CD8-positive, alpha-beta memory T cell (primary cell): ENCODE data around the gene RHBDD3. TPM values are rescaled to one million over a fixed set of nuclear protein-coding genes. Genes with fewer than 3 reads are reported as not detected.

ENCODE experiments used
- CTCF ChIA-PET: fragments of 350-600 bp; sonication (Branson Sonifier 250); formaldehyde crosslinking; loops from one replicate; lab custom pipeline; 2021; ENCODE audit warnings: antibody characterized with exemption; lab: Charles Lee
- POLR2A ChIA-PET: fragments of 350-600 bp; sonication (Branson Sonifier 250); formaldehyde crosslinking; loops from one replicate; lab custom pipeline; 2021; ENCODE audit warnings: antibody characterized with exemption; lab: Charles Lee
- DNase-seq, 5 donors: peaks; one replicate each; pipeline versions ENCODE4 v3.0.0 to v3.0.0-alpha.2; 2020 to 2022; ENCODE audit warnings: mixed read lengths in 1 of 5
- H3K27ac ChIP-seq: one replicate; pipeline ENCODE4 v1.7.0; 2013; ENCODE audit warnings: low read depth, mild to moderate bottlenecking, low read length, moderate library complexity
- H3K27me3 ChIP-seq: 2 replicates; pipeline ENCODE4 v1.7.0; 2013; ENCODE audit warnings: low read length, mild to moderate bottlenecking; ENCODE audit not compliant: insufficient read depth, poor library complexity, severe bottlenecking
- H3K36me3 ChIP-seq: 2 replicates; pipeline ENCODE4 v1.7.0; 2013; ENCODE audit warnings: mild to moderate bottlenecking, low read length, moderate library complexity; ENCODE audit not compliant: insufficient read depth
- H3K4me1 ChIP-seq: 2 replicates; pipeline ENCODE4 v1.7.0; 2013; ENCODE audit warnings: mild to moderate bottlenecking, low read length, moderate library complexity; ENCODE audit not compliant: insufficient read depth
- H3K4me3 ChIP-seq: 2 replicates; pipeline ENCODE4 v1.7.0; 2013; ENCODE audit warnings: mild to moderate bottlenecking, low read length
- H3K9me3 ChIP-seq: 2 replicates; pipeline ENCODE4 v1.7.0; 2013; ENCODE audit warnings: mild to moderate bottlenecking, low read length
- H3K27ac Mint-ChIP-seq, 8 donors: one replicate each; pipeline ENCODE4 v1.8.0; 2020 to 2021; ENCODE audit warnings: mixed read lengths in 8 of 8, mild to moderate bottlenecking in 6 of 8, inconsistent platforms in 3 of 8, moderate library complexity in 3 of 8
- H3K27me3 Mint-ChIP-seq, 2 donors: one replicate each; pipeline ENCODE4 v1.8.0; 2020 to 2021; ENCODE audit warnings: mixed read lengths in 2 of 2, mild to moderate bottlenecking in 1 of 2, moderate library complexity in 1 of 2
- H3K36me3 Mint-ChIP-seq, 3 donors: one replicate each; pipeline ENCODE4 v1.8.0; 2020 to 2021; ENCODE audit warnings: mixed read lengths in 3 of 3, inconsistent platforms in 1 of 3, mild to moderate bottlenecking in 1 of 3
- H3K4me1 Mint-ChIP-seq, 3 donors: one replicate each; pipeline ENCODE4 v1.8.0; 2020 to 2021; ENCODE audit warnings: mixed read lengths in 3 of 3, inconsistent platforms in 1 of 3, mild to moderate bottlenecking in 1 of 3
- H3K4me3 Mint-ChIP-seq, 7 donors: one replicate each; pipeline ENCODE4 v1.8.0; 2020 to 2021; ENCODE audit warnings: mixed read lengths in 7 of 7, mild to moderate bottlenecking in 6 of 7, moderate library complexity in 4 of 7, inconsistent platforms in 2 of 7
- H3K9me3 Mint-ChIP-seq, 5 donors: one replicate each; pipeline ENCODE4 v1.8.0; 2020 to 2022; ENCODE audit warnings: mixed read lengths in 5 of 5, mild to moderate bottlenecking in 3 of 5, moderate library complexity in 2 of 5, inconsistent platforms in 1 of 5
- polyA plus RNA-seq: library from polyadenylated mRNA; unstranded; fragments of 300-500 nt; fragmentation: Illumina TruSeq; gene quantifications from one replicate; pipeline ENCODE4 v1.2.3, GENCODE V29; 2021
- total RNA-seq, 2 experiments: library from RNA; stranded (reverse); gene quantifications; one replicate each; pipeline ENCODE4 v1.2.3, GENCODE V29; 2021

The RHBDD3 gene
- total and polyA plus RNA-seq, 3 experiments from 2014 or later = 10.4 to 41.0 (median 37.9) TPM

- Mint-ChIP-seq H3K36me3 (peaks cover 0 to 25% (median 0%) of the 10 kb centered on the region in 3 donors), H3K9me3 (no peaks in the 10 kb centered on the region), H3K4me1 (peaks cover 29 to 34% (median 31%) of the 10 kb centered on the region in 3 donors), H3K27ac (no peak overlapping the region), H3K27me3 (peaks cover 0 to 2% of the 10 kb centered on the region in 2 donors), H3K4me3 (peak overlapping the region in 1 of 7 donors; percentile 100)
- Histone ChIP-seq H3K27ac (no peak overlapping the region), H3K4me3 (no peak overlapping the region), H3K9me3 (no peaks in the 10 kb centered on the region), H3K4me1 (peaks cover 24% of the 10 kb centered on the region), H3K36me3 (no peaks in the 10 kb centered on the region), H3K27me3 (no peaks in the 10 kb centered on the region)
- DNase-seq = no peak
- ChIA-PET CTCF (no interaction called here), POLR2A (no interaction called here)
These were observed 2.5 kb downstream of the RHBDD3 start for GRCh38 chr22:29265305-29265704.

DNA sequence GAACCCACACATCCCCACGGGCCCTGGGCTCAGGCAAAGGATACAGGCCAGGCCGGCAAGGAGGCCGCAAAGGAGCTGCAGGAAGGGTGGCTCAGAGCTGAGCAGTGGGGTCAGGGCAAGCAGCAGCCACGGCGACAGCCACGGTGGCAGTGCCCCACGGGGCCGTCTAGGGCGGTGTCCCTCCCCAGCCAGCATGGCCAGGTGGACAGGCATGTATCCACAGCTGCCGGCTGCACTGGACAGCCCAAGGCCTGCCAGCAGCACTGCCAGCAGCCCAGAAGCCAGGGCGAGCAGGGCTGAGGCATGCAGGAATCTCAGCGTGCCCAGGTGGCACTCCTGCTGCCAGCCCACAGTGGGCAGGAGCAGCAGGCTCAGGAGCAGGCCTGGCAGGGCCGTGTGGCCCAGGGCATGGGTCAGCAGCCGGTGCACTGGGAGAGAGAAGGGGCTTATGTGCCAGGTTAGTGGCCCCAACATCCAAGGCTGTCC lies 3.9 kb downstream of the RHBDD3 start:
- no peak overlapping the region for H3K4me3 ChIP-seq
- H3K27ac ChIP-seq = no peak overlapping the region
- peaks cover 0 to 1% (median 0%) of the 10 kb centered on the region in 5 donors for H3K9me3 Mint-ChIP-seq
- peaks cover 14 to 20% (median 16%) of the 10 kb centered on the region in 3 donors for H3K4me1 Mint-ChIP-seq
- ChIA-PET POLR2A (no interaction called here), CTCF (no interaction called here)
- no peaks in the 10 kb centered on the region for H3K9me3 ChIP-seq
- no peaks in the 10 kb centered on the region for H3K36me3 ChIP-seq
- H3K27ac Mint-ChIP-seq = no peak overlapping the region
- H3K27me3 ChIP-seq = no peaks in the 10 kb centered on the region
- H3K4me3 Mint-ChIP-seq = no peak overlapping the region
- H3K36me3 Mint-ChIP-seq = peaks cover 0 to 15% (median 0%) of the 10 kb centered on the region in 3 donors
- peaks cover 0 to 2% of the 10 kb centered on the region in 2 donors for H3K27me3 Mint-ChIP-seq
- H3K4me1 ChIP-seq = peaks cover 14% of the 10 kb centered on the region
- DNase-seq = no peak

DNA sequence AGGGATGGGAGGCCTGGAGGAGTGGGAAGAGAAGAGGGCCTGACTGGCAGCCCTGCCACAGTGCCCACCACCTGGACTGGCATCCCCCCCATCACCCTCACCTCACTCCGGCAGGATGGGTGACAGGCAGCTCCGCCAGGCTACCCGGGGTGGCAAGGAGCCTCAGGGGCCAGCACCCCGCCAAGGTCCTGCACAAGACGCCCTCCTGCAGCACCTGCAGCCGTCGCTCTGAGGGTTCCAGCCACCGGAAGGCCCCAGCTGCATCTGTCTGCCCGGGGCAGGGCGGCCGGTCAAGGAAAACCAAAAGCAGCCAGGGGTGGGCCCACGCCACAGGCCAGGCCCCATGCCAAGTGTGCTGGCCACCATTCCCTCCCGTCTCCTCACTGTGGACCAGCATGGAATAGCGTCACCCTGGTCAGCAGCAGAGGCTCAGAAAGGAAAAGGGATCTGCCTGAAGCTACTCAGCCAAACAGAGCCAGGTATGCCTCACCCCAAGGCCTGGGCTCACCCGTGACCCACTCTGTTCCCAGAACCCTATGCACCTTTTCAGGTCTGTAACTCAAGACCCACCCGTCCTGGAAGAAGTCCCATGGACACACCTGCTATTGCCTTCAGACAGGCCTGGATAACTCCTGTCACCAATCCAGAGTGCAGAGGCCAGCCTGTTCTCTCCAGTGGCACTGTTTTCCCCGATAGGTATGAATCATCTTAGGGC lies 7.0 kb downstream of the RHBDD3 start:
- Mint-ChIP-seq H3K27ac (no peak overlapping the region), H3K4me3 (no peak overlapping the region), H3K36me3 (peaks cover 0 to 5% (median 0%) of the 10 kb centered on the region in 3 donors), H3K4me1 (no peaks in the 10 kb centered on the region), H3K9me3 (peaks cover 0 to 1% (median 0%) of the 10 kb centered on the region in 5 donors), H3K27me3 (no peaks in the 10 kb centered on the region)
- H3K27me3 ChIP-seq = no peaks in the 10 kb centered on the region
- CTCF ChIA-PET = interaction anchor here (1.8 kb wide), 1 partner anchor 15 kb away, joined by 6 read pairs; no protein-coding TSS in a partner anchor
- H3K36me3 ChIP-seq = no peaks in the 10 kb centered on the region
- H3K9me3 ChIP-seq = no peaks in the 10 kb centered on the region
- no peak overlapping the region for H3K4me3 ChIP-seq
- no peak for DNase-seq
- H3K4me1 ChIP-seq = no peaks in the 10 kb centered on the region
- POLR2A ChIA-PET = interaction anchor here (0.6 kb wide), 1 partner anchor 15 kb away, joined by 3 read pairs; no protein-coding TSS in a partner anchor
- no peak overlapping the region for H3K27ac ChIP-seq

GRCh38 chr22:29260031-29260560 lies 7.7 kb downstream of the RHBDD3 start:
- POLR2A ChIA-PET = interaction anchor here (0.6 kb wide), 1 partner anchor 8 kb away, joined by 4 read pairs; the partner anchor contains the start of gene EWSR1
- no peaks in the 10 kb centered on the region for H3K4me1 ChIP-seq
- Mint-ChIP-seq H3K4me3 (no peak overlapping the region), H3K9me3 (peaks cover 0 to 1% (median 0%) of the 10 kb centered on the region in 5 donors), H3K27me3 (no peaks in the 10 kb centered on the region), H3K4me1 (no peaks in the 10 kb centered on the region), H3K36me3 (peaks cover 0 to 5% (median 0%) of the 10 kb centered on the region in 3 donors), H3K27ac (no peak overlapping the region)
- H3K4me3 ChIP-seq = no peak overlapping the region
- H3K36me3 ChIP-seq = no peaks in the 10 kb centered on the region
- CTCF ChIA-PET = no interaction called here
- no peak overlapping the region for H3K27ac ChIP-seq
- DNase-seq = no peak
- no peaks in the 10 kb centered on the region for H3K27me3 ChIP-seq
- H3K9me3 ChIP-seq = no peaks in the 10 kb centered on the region

DNA sequence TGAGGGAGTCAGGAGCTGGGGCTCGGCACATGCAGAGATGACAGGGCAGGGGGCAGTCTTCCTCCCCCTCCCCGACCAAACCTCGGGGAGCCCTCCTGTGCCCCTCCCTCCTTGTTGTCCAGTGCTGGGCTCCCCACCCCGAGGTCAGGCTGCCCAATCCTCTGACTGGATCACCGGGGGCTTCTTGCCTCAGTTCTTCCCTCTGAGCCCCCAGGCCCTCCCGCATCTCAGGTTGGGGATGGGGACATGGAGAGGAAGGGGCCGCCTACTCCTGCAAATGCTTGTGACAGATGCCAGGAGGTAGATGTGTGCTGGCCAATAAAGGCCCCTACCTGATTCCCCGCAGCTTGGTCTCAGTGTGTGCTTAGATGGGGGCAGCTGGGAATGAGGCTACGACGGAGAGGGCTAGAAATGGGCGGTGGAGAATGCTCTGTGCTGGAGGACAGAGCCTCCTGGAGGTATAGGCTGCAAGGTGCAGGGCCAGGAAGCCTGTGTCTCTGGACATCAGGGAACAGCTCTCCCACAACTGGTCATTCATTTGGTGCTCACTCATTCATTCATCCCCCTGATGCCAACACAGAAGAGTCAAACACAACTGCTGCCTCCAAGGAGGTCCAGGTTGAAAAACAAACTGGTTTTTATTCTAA lies 8.4 kb downstream of the RHBDD3 start:
- peaks cover 0 to 4% (median 0%) of the 10 kb centered on the region in 3 donors for H3K36me3 Mint-ChIP-seq
- CTCF ChIA-PET = no interaction called here
- Histone ChIP-seq H3K27ac (no peak overlapping the region), H3K36me3 (no peaks in the 10 kb centered on the region), H3K9me3 (no peaks in the 10 kb centered on the region), H3K4me3 (no peak overlapping the region), H3K4me1 (no peaks in the 10 kb centered on the region), H3K27me3 (no peaks in the 10 kb centered on the region)
- no peak for DNase-seq
- POLR2A ChIA-PET = interaction anchor here (0.6 kb wide), 1 partner anchor 9 kb away, joined by 4 read pairs; the partner anchor contains the start of gene EWSR1
- peaks cover 0 to 1% of the 10 kb centered on the region in 2 donors for H3K27me3 Mint-ChIP-seq
- no peak overlapping the region for H3K27ac Mint-ChIP-seq
- peaks cover 0 to 1% (median 0%) of the 10 kb centered on the region in 5 donors for H3K9me3 Mint-ChIP-seq
- no peaks in the 10 kb centered on the region for H3K4me1 Mint-ChIP-seq
- H3K4me3 Mint-ChIP-seq = no peak overlapping the region

- H3K27ac Mint-ChIP-seq = peak overlapping the region in 1 of 8 donors; percentile 29
- CTCF ChIA-PET = no interaction called here
These were observed 9.2 kb downstream of the RHBDD3 start for GRCh38 chr22:29258407-29259252.

GRCh38 chr22:29257751-29258181 lies 10.0 kb downstream of the RHBDD3 start:
- Histone ChIP-seq H3K27me3 (no peaks in the 10 kb centered on the region), H3K36me3 (no peaks in the 10 kb centered on the region), H3K9me3 (no peaks in the 10 kb centered on the region), H3K4me3 (no peak overlapping the region), H3K27ac (no peak overlapping the region), H3K4me1 (no peaks in the 10 kb centered on the region)
- Mint-ChIP-seq H3K36me3 (peaks cover 0 to 2% (median 0%) of the 10 kb centered on the region in 3 donors), H3K4me1 (no peaks in the 10 kb centered on the region), H3K27me3 (peaks cover 1 to 4% of the 10 kb centered on the region in 2 donors), H3K4me3 (no peak overlapping the region), H3K27ac (no peak overlapping the region), H3K9me3 (peaks cover 0 to 1% (median 0%) of the 10 kb centered on the region in 5 donors)
- CTCF ChIA-PET = no interaction called here
- POLR2A ChIA-PET = no interaction called here
- DNase-seq = no peak

More at GRCh38 chr22:29258407-29259252, 9.2 kb downstream of the RHBDD3 start:
- H3K9me3 ChIP-seq = no peaks in the 10 kb centered on the region
- H3K4me3 Mint-ChIP-seq = no peak overlapping the region
- no peak overlapping the region for H3K27ac ChIP-seq
- peaks cover 0 to 1% (median 0%) of the 10 kb centered on the region in 5 donors for H3K9me3 Mint-ChIP-seq
- DNase-seq = no peak
- no peaks in the 10 kb centered on the region for H3K4me1 Mint-ChIP-seq
- no peaks in the 10 kb centered on the region for H3K27me3 ChIP-seq
- no peaks in the 10 kb centered on the region for H3K4me1 ChIP-seq
- no peak overlapping the region for H3K4me3 ChIP-seq
- H3K36me3 Mint-ChIP-seq = peaks cover 0 to 2% (median 0%) of the 10 kb centered on the region in 3 donors
- POLR2A ChIA-PET = no interaction called here
- H3K27me3 Mint-ChIP-seq = peaks cover under 1 to 1% of the 10 kb centered on the region in 2 donors
- H3K36me3 ChIP-seq = no peaks in the 10 kb centered on the region
